B cell (primary cell): ENCODE data around the gene LDHAL6A.

Source experiments
- CTCF ChIP-seq: fragments of 200-600 bp; IDR thresholded peaks from one replicate; pipeline ENCODE4 v1.8.0; 2022; ENCODE audit warnings: antibody characterized with exemption, mild to moderate bottlenecking
- EZH2 ChIP-seq: IDR thresholded peaks from 2 replicates; pipeline ENCODE4 v1.6.1; 2012; ENCODE audit warnings: borderline replicate concordance, low read depth, mild to moderate bottlenecking, moderate library complexity, low read length; ENCODE audit not compliant: insufficient read depth, poor library complexity, severe bottlenecking

GRCh38 chr11:18459634-18460033 lies 4.0 kb downstream of the LDHAL6A start:
- TF ChIP-seq CTCF = no peak
- no peak for TF ChIP-seq EZH2
